Peyer's patch (tissue), 4 donors: Measurements from ENCODE around the gene KCNC3. TPM values are rescaled to one million over a fixed set of nuclear protein-coding genes. Genes with fewer than 3 reads are reported as not detected.
A peak's percentile ranks its signal among the peaks of the same experiment; 100 is the strongest.
"Not testable (repeated sequence)": the region's sequence is repeated elsewhere in the genome, so short reads cannot be mapped to it uniquely, and the experiment has no call there.

ENCODE experiments used
- DNase-seq, 3 donors: peaks; one replicate each; pipeline ENCODE4 v3.0.0-alpha.2; 2017 to 2019
- H3K27ac ChIP-seq, 4 donors: fragments of 200-600 bp; sonication (generic); one replicate each; pipeline ENCODE4 v1.5.1; 2016 to 2019
- H3K27me3 ChIP-seq, 2 donors: fragments of 200-600 bp; sonication (generic); one replicate each; pipeline ENCODE4 v1.5.1; 2019
- H3K36me3 ChIP-seq, 3 donors: fragments of 200-600 bp; sonication (generic); one replicate each; pipeline ENCODE4 v1.5.1; 2016 to 2019
- H3K4me1 ChIP-seq, 4 donors: fragments of 200-600 bp; sonication (generic); one replicate each; pipeline ENCODE4 v1.5.1; 2016 to 2019
- H3K4me3 ChIP-seq, 4 donors: fragments of 200-600 bp; sonication (generic); 1 replicate in 3 of 4; 2 replicates in 1 of 4; pipeline ENCODE4 v1.5.1; 2016 to 2019; ENCODE audit warnings: mild to moderate bottlenecking in 1 of 4
- H3K9me3 ChIP-seq, 4 donors: fragments of 200-600 bp; sonication (generic); one replicate each; pipeline ENCODE4 v1.5.1; 2016 to 2019; ENCODE audit warnings: mild to moderate bottlenecking in 1 of 4
- CTCF ChIP-seq, 6 experiments: fragments of 450-650 bp in 4 of 6; fragments of 200-600 bp in 2 of 6; sonication (generic) in 1 of 6; IDR thresholded peaks; one replicate each; pipeline ENCODE4 v1.5.1; 2017 to 2019; ENCODE audit warnings: antibody characterized with exemption in 6 of 6, mild to moderate bottlenecking in 3 of 6, moderate library complexity in 1 of 6
- POLR2A ChIP-seq, 2 donors: fragments of 450-650 bp; IDR thresholded peaks; one replicate each; pipeline ENCODE4 v1.5.1; 2017; ENCODE audit warnings: antibody characterized with exemption in 2 of 2, mild to moderate bottlenecking in 2 of 2, moderate library complexity in 2 of 2
- total RNA-seq, 4 donors: library from RNA; depleted of rRNA; stranded (reverse); fragments of >200 nt; gene quantifications; one replicate each; pipeline ENCODE4 v1.1.0, GENCODE V29; 2016

The KCNC3 gene
- total RNA-seq, 4 donors from 2014 or later, result 0.18 to 3.3 (median 1.1) TPM

DNA sequence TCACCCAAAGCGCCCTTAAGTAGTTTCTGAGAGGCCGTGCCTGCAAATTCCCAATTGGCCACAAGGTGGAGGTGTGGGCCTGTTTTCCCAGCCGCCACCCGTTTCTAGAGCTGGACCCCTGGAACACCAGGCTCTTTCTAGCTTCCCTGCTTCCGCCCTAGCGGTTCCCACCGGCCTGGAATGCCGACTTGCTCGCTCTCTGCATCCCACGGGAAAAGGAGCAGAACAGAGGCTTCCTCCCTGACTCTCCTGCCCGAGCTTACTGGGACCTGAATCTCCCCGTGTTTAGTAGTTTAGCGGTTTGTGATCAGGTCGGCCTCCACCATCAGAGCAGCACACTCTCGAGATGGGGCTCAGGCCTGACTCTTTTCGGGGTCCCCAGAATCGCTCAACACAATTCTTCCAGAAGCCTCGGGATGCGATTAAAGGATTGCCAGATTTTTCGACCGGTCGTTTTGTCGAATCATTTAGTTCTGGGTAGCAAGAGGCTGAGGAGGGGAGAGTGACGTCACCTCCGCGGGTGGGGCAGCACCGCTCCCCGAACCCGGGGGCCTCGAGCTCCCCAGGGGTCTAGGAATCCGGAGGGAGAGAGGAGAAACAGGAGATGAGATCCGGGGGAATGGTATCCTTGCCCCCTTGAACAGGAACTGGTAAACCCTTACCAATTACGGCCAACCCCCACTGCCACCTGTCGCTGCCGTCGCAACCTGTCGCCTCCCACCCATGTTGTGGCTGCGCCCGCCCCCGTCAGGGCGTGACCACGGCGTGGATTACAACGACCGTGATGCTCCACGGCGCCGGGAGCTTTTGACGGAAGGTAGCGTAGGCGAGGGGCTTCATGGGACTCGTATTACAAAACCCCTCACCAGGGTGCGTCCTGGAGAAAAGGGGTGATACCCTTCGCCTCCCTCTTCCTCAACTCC, 28.3 kb upstream of the KCNC3 start:
- Histone ChIP-seq H3K4me3 (peak overlapping the region; percentile 39 to 48 (median 46)), H3K9me3 (no peaks in the 10 kb centered on the region), H3K36me3 (no peaks in the 10 kb centered on the region), H3K4me1 (peaks cover 0 to 7% (median 0%) of the 10 kb centered on the region in 4 donors), H3K27me3 (no peaks in the 10 kb centered on the region), H3K27ac (peak overlapping the region; percentile 83 to 95 (median 86))
- no peak for TF ChIP-seq POLR2A (IDR thresholded peaks at IDR 0.05)
- TF ChIP-seq CTCF (IDR thresholded peaks at IDR 0.05), result peak; percentile 87 to 95 (median 88)
- DNase-seq, result peak; percentile 82 to 93 (median 90)

DNA sequence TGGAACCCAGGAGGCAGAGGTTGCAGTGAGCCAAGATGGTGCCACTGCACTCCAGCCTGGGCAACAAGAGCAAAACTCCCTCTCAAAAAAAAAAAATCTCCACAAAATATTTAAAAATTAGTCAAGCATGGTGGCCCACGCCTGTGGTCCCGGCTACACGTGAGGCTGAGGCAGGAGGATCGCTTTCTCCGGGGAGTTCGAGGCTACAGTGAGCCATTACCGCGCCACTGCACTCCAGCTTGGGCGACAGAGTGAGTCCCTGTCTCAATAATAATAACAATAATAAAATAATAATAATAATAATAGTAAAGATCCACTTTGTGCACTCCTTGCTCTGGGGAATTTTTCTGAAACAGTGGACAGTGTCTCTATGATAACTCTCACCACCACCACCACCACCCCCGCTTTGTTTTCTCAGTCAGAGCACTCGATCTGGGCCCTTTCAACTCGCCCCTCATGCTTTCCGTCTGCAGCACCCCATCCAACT, 27.6 kb upstream of the KCNC3 start:
- Histone ChIP-seq H3K27ac (peak overlapping the region in 2 of 4 donors; percentile 88 to 95), H3K27me3 (no peaks in the 10 kb centered on the region), H3K4me1 (peaks cover 0 to 7% (median 0%) of the 10 kb centered on the region in 4 donors), H3K4me3 (peak overlapping the region in 1 of 4 donors; percentile 47), H3K36me3 (no peaks in the 10 kb centered on the region), H3K9me3 (no peaks in the 10 kb centered on the region)
- no peak for TF ChIP-seq POLR2A (IDR thresholded peaks at IDR 0.05)
- TF ChIP-seq CTCF (IDR thresholded peaks at IDR 0.05), result no peak
- DNase-seq, result no peak

GRCh38 chr19:50353487-50353880, 24.3 kb upstream of the KCNC3 start:
- not testable (repeated sequence) for H3K4me3 ChIP-seq, H3K36me3 ChIP-seq, H3K27ac ChIP-seq, H3K4me1 ChIP-seq, H3K9me3 ChIP-seq, DNase-seq, H3K27me3 ChIP-seq

GRCh38 chr19:50352242-50352641, 23.1 kb upstream of the KCNC3 start:
- no peak for DNase-seq

GRCh38 chr19:50349277-50350057, 20.3 kb upstream of the KCNC3 start:
- Histone ChIP-seq H3K36me3 (no peaks in the 10 kb centered on the region), H3K9me3 (no peaks in the 10 kb centered on the region), H3K4me3 (no peak overlapping the region), H3K27me3 (no peaks in the 10 kb centered on the region), H3K4me1 (peaks cover 0 to 13% (median 0%) of the 10 kb centered on the region in 4 donors), H3K27ac (peak overlapping the region in 1 of 4 donors; percentile 25)
- TF ChIP-seq CTCF (IDR thresholded peaks at IDR 0.05) (no peak), POLR2A (IDR thresholded peaks at IDR 0.05) (no peak)
- DNase-seq, result no peak

More at GRCh38 chr19:50352242-50352641, 23.1 kb upstream of the KCNC3 start:
- H3K27me3 ChIP-seq, result no peaks in the 10 kb centered on the region
- H3K4me3 ChIP-seq, result no peak overlapping the region
- H3K9me3 ChIP-seq, result no peaks in the 10 kb centered on the region
- TF ChIP-seq POLR2A (IDR thresholded peaks at IDR 0.05), result no peak
- no peak for TF ChIP-seq CTCF (IDR thresholded peaks at IDR 0.05)
- H3K36me3 ChIP-seq, result no peaks in the 10 kb centered on the region
- peaks cover 0 to 7% (median 0%) of the 10 kb centered on the region in 4 donors for H3K4me1 ChIP-seq
- H3K27ac ChIP-seq, result no peak overlapping the region

DNA sequence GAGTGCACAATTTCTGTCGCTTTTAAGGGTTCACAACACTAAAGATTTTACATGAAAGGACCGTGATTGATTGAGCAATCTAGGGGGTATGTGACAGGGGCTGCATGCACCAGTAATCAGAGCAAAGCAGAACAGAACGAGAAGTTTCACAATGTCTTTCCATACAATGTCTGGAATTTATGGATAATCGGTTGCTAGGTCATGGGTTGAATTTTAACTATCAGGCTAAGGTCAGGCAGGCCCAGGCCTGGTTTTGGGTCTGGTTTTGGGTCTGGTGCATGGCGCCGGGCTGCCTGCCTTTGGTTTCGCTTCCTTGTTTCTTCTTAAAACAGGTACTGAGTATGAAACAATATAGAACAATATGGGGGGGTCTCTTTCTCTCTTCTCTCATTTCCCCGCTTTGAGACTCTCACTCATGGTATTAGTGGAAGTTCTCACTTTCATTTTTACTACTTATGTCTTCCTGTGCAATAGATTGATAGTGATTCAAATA, 18.0 kb upstream of the KCNC3 start:
- Histone ChIP-seq H3K27ac (peak overlapping the region in 2 of 4 donors; percentile 67 to 83), H3K4me1 (peaks cover 0 to 13% (median 0%) of the 10 kb centered on the region in 4 donors)
- H3K27me3 ChIP-seq, H3K36me3 ChIP-seq, H3K4me3 ChIP-seq, H3K9me3 ChIP-seq: not testable (repeated sequence)
- DNase-seq, result peak in 2 of 3 donors; percentile 79 to 84
